Measurements from ENCODE around the gene DDX60. TPM values are rescaled to one million over a fixed set of nuclear protein-coding genes. Genes with fewer than 3 reads are reported as not detected.
A peak's percentile ranks its signal among the peaks of the same experiment; 100 is the strongest.
"Not testable (repeated sequence)": the region's sequence is repeated elsewhere in the genome, so short reads cannot be mapped to it uniquely, and the experiment has no call there.

Gene DDX60
- polyA plus RNA-seq, 3 donors = 9.4 to 13.4 (median 12.9) TPM

GRCh38 chr4:168308912-168309311 lies 9.6 kb downstream of the DDX60 start:
- DNase-seq (ENCODE audit: extremely low read depth in 1 of 11, low read depth in 9 of 11, low spot score in 4 of 11) = no peak

- DNase-seq (ENCODE audit: extremely low read depth in 1 of 11, low read depth in 9 of 11, low spot score in 4 of 11) = no peak
These were observed 12.1 kb downstream of the DDX60 start for GRCh38 chr4:168306476-168306875.

GRCh38 chr4:168304744-168305459 lies 13.7 kb downstream of the DDX60 start:
- DNase-seq (ENCODE audit: extremely low read depth in 1 of 11, low read depth in 9 of 11, low spot score in 4 of 11) = no peak

- DNase-seq (ENCODE audit: extremely low read depth in 1 of 11, low read depth in 9 of 11, low spot score in 4 of 11) = not testable (repeated sequence)
These were observed 15.1 kb downstream of the DDX60 start for GRCh38 chr4:168303430-168303829.

- DNase-seq (ENCODE audit: extremely low read depth in 1 of 11, low read depth in 9 of 11, low spot score in 4 of 11) = no peak
These were observed 25.1 kb downstream of the DDX60 start for GRCh38 chr4:168293386-168293975.

- no peak for DNase-seq (ENCODE audit: extremely low read depth in 1 of 11, low read depth in 9 of 11, low spot score in 4 of 11)
These were observed 27.3 kb downstream of the DDX60 start for GRCh38 chr4:168291242-168291641.

GRCh38 chr4:168285850-168286249 lies 32.7 kb downstream of the DDX60 start:
- DNase-seq (ENCODE audit: extremely low read depth in 1 of 11, low read depth in 9 of 11, low spot score in 4 of 11) = not testable (repeated sequence)

GRCh38 chr4:168279556-168279955 lies 39.0 kb downstream of the DDX60 start:
- no peak for DNase-seq (ENCODE audit: extremely low read depth in 1 of 11, low read depth in 9 of 11, low spot score in 4 of 11)

GRCh38 chr4:168275836-168276235 lies 42.7 kb downstream of the DDX60 start:
- no peak for DNase-seq (ENCODE audit: extremely low read depth in 1 of 11, low read depth in 9 of 11, low spot score in 4 of 11)

- no peak for DNase-seq (ENCODE audit: extremely low read depth in 1 of 11, low read depth in 9 of 11, low spot score in 4 of 11)
These were observed 43.7 kb downstream of the DDX60 start for GRCh38 chr4:168274871-168275270.

- DNase-seq (ENCODE audit: extremely low read depth in 1 of 11, low read depth in 9 of 11, low spot score in 4 of 11) = no peak
These were observed 44.7 kb downstream of the DDX60 start for GRCh38 chr4:168273838-168274237.

GRCh38 chr4:168272488-168272887 lies 46.1 kb downstream of the DDX60 start:
- no peak for DNase-seq (ENCODE audit: extremely low read depth in 1 of 11, low read depth in 9 of 11, low spot score in 4 of 11)

GRCh38 chr4:168269896-168270295 lies 48.7 kb downstream of the DDX60 start:
- no peak for DNase-seq (ENCODE audit: extremely low read depth in 1 of 11, low read depth in 9 of 11, low spot score in 4 of 11)

GRCh38 chr4:168265327-168265726 lies 53.2 kb downstream of the DDX60 start:
- DNase-seq (ENCODE audit: extremely low read depth in 1 of 11, low read depth in 9 of 11, low spot score in 4 of 11) = no peak

GRCh38 chr4:168264903-168265302 lies 53.6 kb downstream of the DDX60 start:
- DNase-seq (ENCODE audit: extremely low read depth in 1 of 11, low read depth in 9 of 11, low spot score in 4 of 11) = no peak

- DNase-seq (ENCODE audit: extremely low read depth in 1 of 11, low read depth in 9 of 11, low spot score in 4 of 11) = no peak
These were observed 55.5 kb downstream of the DDX60 start for GRCh38 chr4:168263039-168263438.

GRCh38 chr4:168259096-168259495 lies 59.5 kb downstream of the DDX60 start:
- DNase-seq (ENCODE audit: extremely low read depth in 1 of 11, low read depth in 9 of 11, low spot score in 4 of 11) = no peak

- peak in 1 of 11 donors; percentile 0 for DNase-seq (ENCODE audit: extremely low read depth in 1 of 11, low read depth in 9 of 11, low spot score in 4 of 11)
These were observed 60.8 kb downstream of the DDX60 start for GRCh38 chr4:168257768-168258167.

GRCh38 chr4:168248176-168248710 lies 70.3 kb downstream of the DDX60 start:
- no peak for DNase-seq (ENCODE audit: extremely low read depth in 1 of 11, low read depth in 9 of 11, low spot score in 4 of 11)

- no peak for DNase-seq (ENCODE audit: extremely low read depth in 1 of 11, low read depth in 9 of 11, low spot score in 4 of 11)
These were observed 70.9 kb downstream of the DDX60 start for GRCh38 chr4:168247603-168248002.

- DNase-seq (ENCODE audit: extremely low read depth in 1 of 11, low read depth in 9 of 11, low spot score in 4 of 11) = no peak
These were observed 76.6 kb downstream of the DDX60 start for GRCh38 chr4:168241953-168242352.
